AG09319 (cell line): Measurements from ENCODE around the gene PBXIP1.
"Not testable (repeated sequence)": the region's sequence is repeated elsewhere in the genome, so short reads cannot be mapped to it uniquely, and the experiment has no call there.

Experiments
- DNase-seq: peaks from one replicate; pipeline ENCODE4 v3.0.0-alpha.2; 2010; ENCODE audit warnings: low read depth; ENCODE audit errors: extremely low read depth
- TF ChIP-seq, protein P1 (sequence below): IDR thresholded peaks from 2 replicates; pipeline ENCODE4 v1.5.1; 2011; ENCODE audit warnings: low read depth, mild to moderate bottlenecking, inconsistent platforms, low read length, moderate library complexity

PBXIP1 gene

DNA sequence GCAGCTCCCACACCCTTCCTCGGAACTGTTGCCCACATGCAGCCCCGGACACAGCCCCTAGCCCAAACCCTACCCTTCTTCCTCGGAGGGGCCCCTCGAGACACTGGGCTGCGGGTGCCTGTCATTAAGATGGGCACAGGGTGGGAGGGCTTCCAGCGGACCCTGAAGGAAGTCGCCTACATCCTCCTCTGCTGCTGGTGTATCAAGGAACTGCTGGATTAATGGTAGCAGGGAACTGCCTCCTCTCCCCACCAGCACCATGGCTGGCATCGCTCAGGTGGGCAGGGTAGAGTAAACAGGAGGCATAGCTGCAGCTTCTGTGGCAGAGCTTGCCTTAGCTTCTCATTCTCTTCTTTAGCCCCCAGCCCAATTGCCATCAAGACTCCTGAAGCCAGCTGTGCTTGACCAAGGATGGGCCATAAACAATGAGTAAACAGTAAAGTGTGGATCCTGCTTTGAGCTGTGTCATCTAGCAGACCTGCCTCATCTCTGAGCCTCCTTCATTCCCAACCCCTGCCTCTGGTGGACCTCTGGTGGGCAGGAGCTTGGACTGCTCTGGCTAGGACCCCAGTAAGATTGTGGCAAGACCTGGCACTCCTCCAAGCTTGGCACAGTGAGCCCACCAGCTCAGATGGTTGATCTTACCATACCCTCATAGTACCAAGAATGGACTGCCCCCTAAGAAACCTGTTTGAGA is 37.8 kb upstream of the PBXIP1 start, which contains the start of gene LENEP:
TSS of gene LENEP (plus strand) at position 15 of the 697 bp plus-strand sequence. CDS start at position 37, 22 bp downstream.
- TF ChIP-seq, protein P1, sequence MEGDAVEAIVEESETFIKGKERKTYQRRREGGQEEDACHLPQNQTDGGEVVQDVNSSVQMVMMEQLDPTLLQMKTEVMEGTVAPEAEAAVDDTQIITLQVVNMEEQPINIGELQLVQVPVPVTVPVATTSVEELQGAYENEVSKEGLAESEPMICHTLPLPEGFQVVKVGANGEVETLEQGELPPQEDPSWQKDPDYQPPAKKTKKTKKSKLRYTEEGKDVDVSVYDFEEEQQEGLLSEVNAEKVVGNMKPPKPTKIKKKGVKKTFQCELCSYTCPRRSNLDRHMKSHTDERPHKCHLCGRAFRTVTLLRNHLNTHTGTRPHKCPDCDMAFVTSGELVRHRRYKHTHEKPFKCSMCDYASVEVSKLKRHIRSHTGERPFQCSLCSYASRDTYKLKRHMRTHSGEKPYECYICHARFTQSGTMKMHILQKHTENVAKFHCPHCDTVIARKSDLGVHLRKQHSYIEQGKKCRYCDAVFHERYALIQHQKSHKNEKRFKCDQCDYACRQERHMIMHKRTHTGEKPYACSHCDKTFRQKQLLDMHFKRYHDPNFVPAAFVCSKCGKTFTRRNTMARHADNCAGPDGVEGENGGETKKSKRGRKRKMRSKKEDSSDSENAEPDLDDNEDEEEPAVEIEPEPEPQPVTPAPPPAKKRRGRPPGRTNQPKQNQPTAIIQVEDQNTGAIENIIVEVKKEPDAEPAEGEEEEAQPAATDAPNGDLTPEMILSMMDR: no peak
- DNase-seq: no peak

DNA sequence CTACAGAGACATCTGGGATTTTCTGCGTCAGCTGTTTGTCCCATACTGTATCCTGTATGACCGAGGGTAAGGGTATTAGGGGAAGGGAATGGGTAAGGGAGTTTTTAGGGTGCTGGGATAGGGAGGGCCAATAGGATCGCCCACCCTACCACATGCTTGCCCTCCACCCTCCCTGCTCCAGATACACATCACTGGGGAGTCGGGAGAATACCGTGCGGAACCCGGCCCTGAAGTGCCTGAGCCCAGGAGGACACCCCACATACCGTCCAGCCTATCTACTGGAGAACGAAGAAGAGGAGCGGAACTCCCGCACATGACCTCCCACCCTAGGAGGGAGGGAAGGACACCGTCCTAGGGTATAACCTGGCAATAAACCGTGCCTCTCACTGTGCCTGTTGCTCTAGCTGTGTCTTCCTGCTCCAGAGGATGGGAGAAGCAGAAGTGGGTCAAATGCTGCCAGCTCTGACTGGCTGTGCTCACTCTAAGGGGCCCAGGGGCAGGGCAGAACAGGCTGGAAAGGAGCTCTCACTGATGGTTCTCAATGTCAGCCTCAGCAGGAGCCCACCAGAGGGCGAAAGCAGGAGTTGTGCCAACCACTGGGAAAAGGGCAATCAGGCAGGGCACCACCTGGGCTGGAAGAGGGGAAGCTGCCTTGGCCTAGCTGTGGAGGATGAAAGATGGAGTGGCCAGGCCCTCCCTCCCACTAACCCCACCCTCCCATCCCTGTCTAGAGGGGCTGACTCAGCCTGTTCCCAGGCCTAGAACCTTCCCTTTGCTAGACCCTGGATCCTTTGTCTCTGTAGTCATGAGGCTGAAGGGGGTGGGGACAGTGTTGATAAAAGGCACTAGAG is 37.0 kb upstream of the PBXIP1 start:
- no peak for DNase-seq

DNA sequence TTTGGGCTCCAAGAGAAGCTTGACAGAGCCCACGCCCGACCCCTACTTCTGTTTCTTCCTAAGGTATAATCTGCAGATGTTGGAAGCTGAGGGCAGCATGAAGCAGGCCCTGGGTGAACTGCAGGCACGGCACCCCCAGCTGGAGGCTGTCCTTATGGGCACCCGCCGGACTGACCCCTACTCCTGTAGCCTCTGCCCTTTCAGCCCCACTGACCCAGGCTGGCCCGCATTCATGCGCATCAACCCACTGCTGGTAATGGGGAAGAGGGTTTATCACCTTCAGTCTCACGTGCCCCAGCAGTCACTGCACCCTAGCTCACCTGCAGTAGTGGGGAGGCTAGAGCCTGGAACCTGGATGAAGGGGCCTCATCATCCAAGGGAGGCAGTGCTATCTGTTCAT is 34.4 kb upstream of the PBXIP1 start:
- no peak for DNase-seq
- TF ChIP-seq, protein P1: no peak

More for the DNA sequence above, 37.0 kb upstream of the PBXIP1 start:
- TF ChIP-seq, protein P1: peak; percentile 16

DNA sequence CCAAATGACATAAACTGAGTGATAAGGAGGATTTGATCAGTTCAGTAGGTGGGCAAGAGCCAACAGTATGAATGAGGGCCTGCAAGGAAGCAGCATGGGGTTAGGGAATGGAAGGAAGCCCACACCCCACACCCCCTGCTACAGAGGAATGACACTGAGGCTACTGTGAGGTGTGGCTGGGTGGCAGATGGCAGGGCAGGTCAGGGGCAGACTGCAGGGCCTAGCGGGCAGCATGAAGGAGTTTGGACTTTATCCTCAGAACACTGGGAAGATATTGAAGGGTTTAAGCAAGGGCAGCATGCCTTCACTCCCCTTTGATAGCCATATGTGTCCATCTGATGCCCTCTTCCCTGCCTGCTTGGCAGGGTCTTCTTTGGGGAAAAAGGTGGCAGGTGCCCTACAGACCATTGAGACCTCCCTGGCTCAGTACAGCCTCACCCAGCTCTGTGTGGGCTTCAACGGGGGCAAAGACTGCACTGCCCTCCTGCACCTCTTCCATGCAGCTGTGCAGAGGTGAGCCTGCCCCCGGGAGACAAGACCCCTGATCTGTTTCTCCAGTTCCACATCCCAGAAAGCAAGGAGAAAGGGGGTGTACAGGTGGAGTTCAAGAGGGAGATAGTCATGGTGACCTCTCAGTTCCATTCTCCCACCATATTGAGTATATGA is 33.4 kb upstream of the PBXIP1 start:
- no peak for DNase-seq
- TF ChIP-seq, protein P1: no peak

DNA sequence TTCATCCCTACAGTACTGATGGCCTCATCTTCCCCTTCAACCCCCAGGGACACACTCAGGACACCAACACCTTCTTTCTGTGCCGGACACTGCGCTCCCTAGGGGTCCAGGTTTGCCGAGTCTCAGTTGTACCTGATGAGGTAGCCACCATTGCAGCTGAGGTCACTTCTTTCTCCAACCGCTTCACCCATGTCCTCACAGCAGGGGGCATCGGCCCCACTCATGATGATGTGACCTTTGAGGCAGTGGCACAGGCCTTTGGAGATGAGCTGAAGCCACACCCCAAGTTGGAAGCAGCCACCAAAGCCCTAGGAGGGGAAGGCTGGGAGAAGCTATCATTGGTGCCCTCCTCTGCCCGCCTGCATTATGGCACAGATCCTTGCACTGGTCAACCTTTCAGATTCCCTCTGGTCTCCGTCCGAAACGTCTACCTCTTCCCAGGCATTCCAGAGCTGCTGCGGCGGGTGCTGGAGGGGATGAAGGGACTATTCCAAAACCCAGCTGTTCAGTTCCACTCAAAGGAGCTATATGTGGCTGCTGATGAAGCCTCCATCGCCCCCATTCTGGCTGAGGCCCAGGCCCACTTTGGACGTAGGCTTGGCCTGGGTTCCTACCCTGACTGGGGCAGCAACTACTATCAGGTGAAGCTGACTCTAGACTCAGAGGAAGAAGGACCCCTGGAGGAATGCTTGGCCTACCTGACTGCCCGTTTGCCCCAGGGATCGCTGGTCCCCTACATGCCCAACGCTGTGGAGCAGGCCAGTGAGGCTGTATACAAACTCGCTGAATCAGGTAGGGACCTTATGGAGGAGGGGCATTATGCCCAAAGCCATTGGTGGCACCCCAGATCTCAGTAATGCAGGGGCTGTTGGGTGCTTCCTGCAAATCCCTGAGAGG is 32.4 kb upstream of the PBXIP1 start:
- TF ChIP-seq, protein P1: no peak
- no peak for DNase-seq

DNA sequence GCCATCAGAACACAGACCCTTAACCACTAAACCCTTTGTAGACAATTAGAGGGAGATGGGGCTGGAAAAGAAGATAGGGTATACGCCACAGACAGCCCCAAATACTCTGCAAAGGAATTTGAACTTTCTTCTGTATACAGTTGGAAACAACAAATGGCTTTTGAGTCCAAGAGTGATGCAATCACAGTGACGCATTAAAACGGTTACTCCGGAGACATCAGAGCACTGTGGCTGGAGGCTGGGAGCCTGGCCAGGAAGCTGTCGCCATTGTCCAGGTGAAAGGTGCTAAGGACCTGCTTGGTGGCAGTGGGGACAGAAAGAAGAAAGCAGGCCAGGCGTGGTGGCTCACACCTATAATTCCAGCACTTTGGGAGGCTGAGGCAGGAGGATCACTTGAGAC is 31.4 kb upstream of the PBXIP1 start:
- DNase-seq: no peak

DNA sequence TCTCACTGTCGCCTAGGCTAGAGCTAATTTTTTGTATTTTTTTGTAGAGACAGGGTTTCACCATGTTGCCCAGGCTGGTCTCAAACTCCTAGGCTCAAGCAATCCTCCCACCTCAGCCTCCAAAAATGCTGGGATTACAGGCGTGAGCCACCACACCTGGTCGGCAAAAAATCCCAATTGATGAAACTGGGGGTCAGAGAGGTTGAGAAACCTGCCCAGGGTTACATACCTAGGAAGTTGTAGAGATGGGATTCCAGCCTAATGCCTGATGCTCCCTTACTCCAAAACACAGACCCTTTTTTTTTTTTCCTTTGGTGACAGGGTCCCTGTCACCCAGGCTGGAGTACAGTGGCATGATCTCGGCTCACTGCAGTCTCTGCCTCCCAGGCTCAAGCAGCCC is 30.8 kb upstream of the PBXIP1 start:
- not testable (repeated sequence) for DNase-seq

More for the DNA sequence above, 31.4 kb upstream of the PBXIP1 start:
- TF ChIP-seq, protein P1: no peak
